SK-N-SH (cell line): ENCODE data around the gene AREL1. TPM values are rescaled to one million over a fixed set of nuclear protein-coding genes. Genes with fewer than 3 reads are reported as not detected.

Source experiments
- CTCF ChIA-PET: fragments of 300-600, 350-600 bp; formaldehyde crosslinking; extraction: SDS; loops from one replicate; lab custom pipeline; 2021; lab: Yijun Ruan, JAX
- POLR2A ChIA-PET: fragments of 350-600 bp; sonication (Branson Sonifier 250); formaldehyde crosslinking; extraction: SDS; loops from one replicate; lab custom pipeline; 2020; ENCODE audit warnings: antibody characterized with exemption, inconsistent platforms; lab: Yijun Ruan, JAX
- DNase-seq: peaks from one replicate; pipeline ENCODE4 v3.0.0; 2012
- H2AFZ ChIP-seq: fragments of 200-600 bp; sonication (generic); 2 replicates; pipeline ENCODE4 v1.8.1; 2016; ENCODE audit warnings: antibody characterized with exemption, mild to moderate bottlenecking, low read depth
- H3F3A ChIP-seq: fragments of 200-600 bp; sonication (generic); replicated peaks from 2 replicates; pipeline ENCODE3; 2016; ENCODE audit warnings: antibody characterized with exemption, mild to moderate bottlenecking; ENCODE audit not compliant: insufficient read depth
- H3K27ac ChIP-seq, 2 experiments: fragments of 200-500 bp in 1 of 2; fragments of 200-600 bp in 1 of 2; sonication (Bioruptor generic) in 1 of 2; sonication (generic), shearing (Covaris generic) in 1 of 2; 2 replicates each; pipeline versions ENCODE4 v1.5.1 to v1.6.1; 2014 to 2016; ENCODE audit warnings: low read depth in 2 of 2, inconsistent platforms in 1 of 2, low read length in 1 of 2, mild to moderate bottlenecking in 1 of 2, mixed read lengths in 1 of 2
- H3K27me3 ChIP-seq: fragments of 200-600 bp; sonication (generic), shearing (Covaris generic); 2 replicates; pipeline ENCODE4 v1.6.1; 2016; ENCODE audit warnings: mixed run types; ENCODE audit not compliant: insufficient read depth
- H3K36me3 ChIP-seq, 2 experiments: fragments of 200-500 bp in 1 of 2; fragments of 200-600 bp in 1 of 2; sonication (Bioruptor generic) in 1 of 2; sonication (generic) in 1 of 2; replicated peaks in 1 of 2; 2 replicates each; pipeline versions ENCODE3 to v1.5.1; 2014 to 2016; ENCODE audit warnings: low read length in 1 of 2, mild to moderate bottlenecking in 1 of 2; ENCODE audit not compliant: insufficient read depth in 2 of 2, control insufficient read depth in 1 of 2
- H3K4me1 ChIP-seq, 2 experiments: fragments of 200-500 bp in 1 of 2; fragments of 200-600 bp in 1 of 2; sonication (Bioruptor generic) in 1 of 2; sonication (generic), shearing (Covaris generic) in 1 of 2; 2 replicates each; pipeline versions ENCODE4 v1.5.1 to v1.6.1; 2014 to 2016; ENCODE audit warnings: low read depth in 1 of 2, low read length in 1 of 2, mixed run types in 1 of 2; ENCODE audit not compliant: insufficient read depth in 2 of 2, control insufficient read depth in 1 of 2
- H3K4me2 ChIP-seq: fragments of 200-600 bp; sonication (generic), shearing (Covaris generic); 2 replicates; pipeline ENCODE4 v1.6.1; 2017; ENCODE audit warnings: mixed run types
- H3K4me3 ChIP-seq, 2 experiments: fragments of 200-500 bp in 1 of 2; fragments of 200-600 bp in 1 of 2; sonication (Bioruptor generic) in 1 of 2; sonication (generic), shearing (Covaris generic) in 1 of 2; 2 replicates each; pipeline versions ENCODE4 v1.5.1 to v1.8.1; 2014 to 2016; ENCODE audit warnings: low read depth in 2 of 2, inconsistent platforms in 1 of 2, low read length in 1 of 2, mild to moderate bottlenecking in 1 of 2, mixed read lengths in 1 of 2, moderate library complexity in 1 of 2
- H3K79me2 ChIP-seq: fragments of 200-600 bp; sonication (generic); 2 replicates; pipeline ENCODE4 v1.8.1; 2017; ENCODE audit warnings: mild to moderate bottlenecking; ENCODE audit not compliant: insufficient read depth
- H3K9ac ChIP-seq: fragments of 200-600 bp; sonication (generic); 2 replicates; pipeline ENCODE4 v1.6.1; 2017; ENCODE audit warnings: mixed run types
- H3K9me2 ChIP-seq: fragments of 200-600 bp; sonication (generic); 2 replicates; pipeline ENCODE4 v1.6.1; 2017; ENCODE audit warnings: mixed run types
- H3K9me3 ChIP-seq: fragments of 200-600 bp; sonication (generic); 2 replicates; pipeline ENCODE4 v1.6.1; 2017; ENCODE audit warnings: mixed run types, mild to moderate bottlenecking, moderate library complexity
- H4K20me1 ChIP-seq: fragments of 200-600 bp; sonication (generic); 2 replicates; pipeline ENCODE4 v1.6.1; 2017; ENCODE audit warnings: mild to moderate bottlenecking, mixed run types; ENCODE audit not compliant: insufficient read depth
- CHD2 ChIP-seq: fragments of 150-350 bp; IDR thresholded peaks from 2 replicates; pipeline ENCODE4 v1.6.1; 2018; ENCODE audit warnings: low read length; ENCODE audit not compliant: partially characterized antibody
- ELF1 ChIP-seq: IDR thresholded peaks from 2 replicates; pipeline ENCODE4 v1.4.0; 2012
- EP300 ChIP-seq, 2 experiments: IDR thresholded peaks; 2 replicates each; pipeline versions ENCODE4 v1.4.0 to v1.6.1; 2012; ENCODE audit warnings: borderline replicate concordance in 1 of 2, low read depth in 1 of 2, low read length in 1 of 2
- FOXJ3 ChIP-seq: sonication (generic); formaldehyde crosslinking; IDR thresholded peaks from 2 replicates; pipeline ENCODE4 v1.5.1; 2020; ENCODE audit warnings: mild to moderate bottlenecking, missing genetic modification reagents
- FOXM1 ChIP-seq: IDR thresholded peaks from 2 replicates; pipeline ENCODE4 v1.4.0; 2012; ENCODE audit warnings: low read depth, mild to moderate bottlenecking
- GABPA ChIP-seq: IDR thresholded peaks from 2 replicates; pipeline ENCODE4 v1.4.0; 2012; ENCODE audit warnings: low read depth, mild to moderate bottlenecking
- GATA2 ChIP-seq: sonication (generic); formaldehyde crosslinking; IDR thresholded peaks from 2 replicates; pipeline ENCODE4 v1.5.0; 2020; ENCODE audit warnings: mild to moderate bottlenecking, missing genetic modification reagents
- MEF2A ChIP-seq: IDR thresholded peaks from 2 replicates; pipeline ENCODE4 v1.4.0; 2012; ENCODE audit warnings: low read depth, borderline replicate concordance
- RAD21 ChIP-seq: IDR thresholded peaks from 2 replicates; pipeline ENCODE4 v1.6.1; 2012; ENCODE audit warnings: mild to moderate bottlenecking, low read length
- RFX5 ChIP-seq: IDR thresholded peaks from 2 replicates; pipeline ENCODE4 v1.6.1; 2012; ENCODE audit warnings: mild to moderate bottlenecking, improper control_type of control experiment, low read length
- TAF1 ChIP-seq: IDR thresholded peaks from 2 replicates; pipeline ENCODE4 v1.6.1; 2012; ENCODE audit warnings: low read depth, mild to moderate bottlenecking, low read length, moderate library complexity, borderline replicate concordance
- USF1 ChIP-seq: IDR thresholded peaks from 2 replicates; pipeline ENCODE4 v1.4.0; 2012; ENCODE audit warnings: low read depth, borderline replicate concordance
- WGBS: methylation state at CpG from one replicate; pipeline ENCODE4 v1.1.6; 2017; ENCODE audit warnings: low lambda C conversion rate; 5-methylcytosine and 5-hydroxymethylcytosine counted together
- polyA plus RNA-seq, 3 experiments: library from polyadenylated mRNA; depleted of rRNA; stranded (reverse); fragments of >200 nt; gene quantifications; 2 replicates each; pipeline ENCODE4 v1.2.3, GENCODE V29; 2012
- TF ChIP-seq, protein P1 (sequence below): fragments of 150-350 bp; IDR thresholded peaks from 2 replicates; pipeline ENCODE4 v1.6.1; 2016; ENCODE audit warnings: mild to moderate bottlenecking, low read depth, low read length
- TF ChIP-seq, protein P2 (sequence below): IDR thresholded peaks from 2 replicates; pipeline ENCODE4; 2012

Gene AREL1
- polyA plus RNA-seq, 1 of the 3 experiments (the other 2 are of a cell fraction): 35.1 TPM

DNA sequence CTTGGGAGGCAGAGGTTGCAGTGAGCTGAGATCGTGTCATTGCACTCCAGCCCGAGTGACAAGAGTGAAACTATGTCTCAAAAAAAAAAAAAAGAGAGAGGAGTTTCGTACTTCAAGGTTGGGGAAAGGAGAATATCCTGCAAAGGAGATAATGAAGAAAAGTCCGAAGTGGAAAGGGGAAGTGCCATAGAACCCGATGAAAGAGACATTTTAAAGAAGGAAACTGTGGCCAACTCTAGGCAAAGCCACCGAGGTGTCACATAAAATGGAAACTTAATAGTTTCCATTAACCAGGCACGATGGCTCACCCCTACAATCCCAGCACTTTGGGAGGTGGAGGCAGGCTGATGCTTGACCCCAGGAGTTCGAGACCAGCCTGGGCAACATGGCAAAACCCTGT lies 85.8 kb downstream of the AREL1 start:
- Histone ChIP-seq H3K9me3 (no peaks in the 10 kb centered on the region), H3K36me3 (no peaks in the 10 kb centered on the region), H3K4me3 (no peak overlapping the region), H3K9ac (no peak overlapping the region), H3K79me2 (no peaks in the 10 kb centered on the region), H3K4me1 (no peaks in the 10 kb centered on the region), H4K20me1 (no peaks in the 10 kb centered on the region), H2AFZ (no peak overlapping the region), H3K27me3 (no peaks in the 10 kb centered on the region), H3K27ac (no peak overlapping the region), H3F3A (no peaks in the 10 kb centered on the region), H3K4me2 (no peak overlapping the region), H3K9me2 (no peaks in the 10 kb centered on the region)
- TF ChIP-seq ELF1 (no peak), EP300 (IDR thresholded peaks at IDR 0.05; ENCODE audit: borderline replicate concordance in 1 of 2, low read depth in 1 of 2, low read length in 1 of 2) (no peak)
- 86% methylated on average over 8 of the region's 8 CpGs for WGBS
- DNase-seq: no peak
- POLR2A ChIA-PET: no interaction called here
- CTCF ChIA-PET: interaction anchor here (1.4 to 9.2 kb wide), 3 partner anchors 9 to 124 kb away, joined by 7 to 84 read pairs (median 8); partner anchors contain the start of gene LTBP2

DNA sequence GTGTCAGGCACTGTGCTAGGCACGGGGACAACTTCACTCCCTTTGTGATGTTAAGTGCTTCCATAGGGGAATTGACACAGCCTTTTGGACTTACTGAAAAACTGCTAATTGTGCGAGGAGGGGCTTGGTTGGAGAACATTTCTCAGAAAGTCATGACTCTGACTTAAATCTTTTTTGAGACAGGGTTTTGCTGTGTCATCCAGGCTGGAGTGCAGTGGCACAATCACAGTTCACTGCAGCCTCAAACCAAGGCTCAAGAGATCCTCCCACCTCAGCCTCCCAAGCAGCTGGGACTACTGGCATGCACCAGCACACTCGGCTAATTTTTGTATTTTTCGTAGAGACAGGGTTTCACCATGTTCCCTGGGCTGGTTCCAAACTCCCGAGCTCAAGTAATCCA lies 90.6 kb downstream of the AREL1 start:
- TF ChIP-seq USF1 (no peak), EP300 (IDR thresholded peaks at IDR 0.05; ENCODE audit: borderline replicate concordance in 1 of 2, low read depth in 1 of 2, low read length in 1 of 2) (no peak), RFX5 (no peak), GATA2 (CRISPR knock-in tag) (no peak), TAF1 (no peak), FOXJ3 (CRISPR knock-in tag) (no peak), GABPA (no peak), FOXM1 (no peak), RAD21 (no peak)
- no peak for DNase-seq
- no peaks in the 10 kb centered on the region for H3K9me3 ChIP-seq
- 82% methylated on average over 5 of the region's 5 CpGs for WGBS
- peaks cover 39% of the 10 kb centered on the region for H3F3A ChIP-seq
- H2AFZ ChIP-seq: no peak overlapping the region
- H3K27me3 ChIP-seq: no peaks in the 10 kb centered on the region
- no peak overlapping the region for H3K4me2 ChIP-seq
- POLR2A ChIA-PET: no interaction called here
- H3K36me3 ChIP-seq: no peaks in the 10 kb centered on the region
- 0 out of 2 replicates have a peak overlapping the region, but pooled peaks have one; percentile 52 for H3K9ac ChIP-seq
- no peaks in the 10 kb centered on the region for H4K20me1 ChIP-seq
- peaks cover 14 to 33% of the 10 kb centered on the region in 2 experiments; a peak in 3 of 4 replicates for H3K4me1 ChIP-seq
- peaks cover 9% of the 10 kb centered on the region; the same call in 1 of the 2 replicates for H3K79me2 ChIP-seq
- no peak overlapping the region for H3K4me3 ChIP-seq
- H3K27ac ChIP-seq: peak overlapping the region in 1 of 2 experiments; percentile 99; a peak in 2 of 4 replicates
- H3K9me2 ChIP-seq: no peaks in the 10 kb centered on the region
- CTCF ChIA-PET: interaction anchor here (9.2 kb wide), 1 partner anchor 12 kb away, joined by 84 read pairs; the partner anchor contains the start of gene LTBP2

GRCh38 chr14:74621556-74621955 lies 91.3 kb downstream of the AREL1 start:
- peaks cover 46% of the 10 kb centered on the region for H3F3A ChIP-seq
- no peaks in the 10 kb centered on the region for H3K27me3 ChIP-seq
- no peak for DNase-seq
- H3K79me2 ChIP-seq: peaks cover 9% of the 10 kb centered on the region; the same call in 1 of the 2 replicates
- 79% methylated on average over 6 of the region's 6 CpGs for WGBS
- peaks cover 14 to 39% of the 10 kb centered on the region in 2 experiments; a peak in 3 of 4 replicates for H3K4me1 ChIP-seq
- H2AFZ ChIP-seq: no peak overlapping the region
- no peaks in the 10 kb centered on the region for H3K9me2 ChIP-seq
- H4K20me1 ChIP-seq: no peaks in the 10 kb centered on the region
- TF ChIP-seq, protein P1, sequence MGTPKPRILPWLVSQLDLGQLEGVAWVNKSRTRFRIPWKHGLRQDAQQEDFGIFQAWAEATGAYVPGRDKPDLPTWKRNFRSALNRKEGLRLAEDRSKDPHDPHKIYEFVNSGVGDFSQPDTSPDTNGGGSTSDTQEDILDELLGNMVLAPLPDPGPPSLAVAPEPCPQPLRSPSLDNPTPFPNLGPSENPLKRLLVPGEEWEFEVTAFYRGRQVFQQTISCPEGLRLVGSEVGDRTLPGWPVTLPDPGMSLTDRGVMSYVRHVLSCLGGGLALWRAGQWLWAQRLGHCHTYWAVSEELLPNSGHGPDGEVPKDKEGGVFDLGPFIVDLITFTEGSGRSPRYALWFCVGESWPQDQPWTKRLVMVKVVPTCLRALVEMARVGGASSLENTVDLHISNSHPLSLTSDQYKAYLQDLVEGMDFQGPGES: no peak
- no peak for TF ChIP-seq CHD2
- TF ChIP-seq, protein P2, sequence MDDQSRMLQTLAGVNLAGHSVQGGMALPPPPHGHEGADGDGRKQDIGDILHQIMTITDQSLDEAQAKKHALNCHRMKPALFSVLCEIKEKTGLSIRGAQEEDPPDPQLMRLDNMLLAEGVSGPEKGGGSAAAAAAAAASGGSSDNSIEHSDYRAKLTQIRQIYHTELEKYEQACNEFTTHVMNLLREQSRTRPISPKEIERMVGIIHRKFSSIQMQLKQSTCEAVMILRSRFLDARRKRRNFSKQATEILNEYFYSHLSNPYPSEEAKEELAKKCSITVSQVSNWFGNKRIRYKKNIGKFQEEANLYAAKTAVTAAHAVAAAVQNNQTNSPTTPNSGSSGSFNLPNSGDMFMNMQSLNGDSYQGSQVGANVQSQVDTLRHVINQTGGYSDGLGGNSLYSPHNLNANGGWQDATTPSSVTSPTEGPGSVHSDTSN: no peak
- no peak for TF ChIP-seq GABPA
- TF ChIP-seq USF1: peak; percentile 21; the same call in 1 of the 2 replicates
- TF ChIP-seq MEF2A: no peak
- ChIA-PET CTCF (interaction anchor here (1.5 to 9.2 kb wide), 3 partner anchors 9 to 121 kb away, joined by 3 to 84 read pairs (median 48); partner anchors contain the start of gene LTBP2), POLR2A (no interaction called here)
- peak overlapping the region in 1 of 2 experiments; percentile 99; a peak in 2 of 4 replicates for H3K27ac ChIP-seq
- no peaks in the 10 kb centered on the region for H3K36me3 ChIP-seq
- no peaks in the 10 kb centered on the region for H3K9me3 ChIP-seq
- no peak overlapping the region for H3K4me3 ChIP-seq
- peak overlapping the region; percentile 52 for H3K9ac ChIP-seq
- H3K4me2 ChIP-seq: peak overlapping the region; percentile 39; the same call in 1 of the 2 replicates
